Stimulated activated CD8-positive, alpha-beta memory T cell treated with anti-CD3 and anti-CD28 coated beads, Interleukin-12 subunit alpha, Interleukin-12 subunit beta, amount 100 ng/mL, for 24 hours (primary cell): Measurements from ENCODE around the gene WWOX.

Experiments
- DNase-seq: peaks from one replicate; pipeline ENCODE4 v3.0.0-alpha.2; 2020; ENCODE audit errors: extremely low read depth

Gene WWOX

DNA sequence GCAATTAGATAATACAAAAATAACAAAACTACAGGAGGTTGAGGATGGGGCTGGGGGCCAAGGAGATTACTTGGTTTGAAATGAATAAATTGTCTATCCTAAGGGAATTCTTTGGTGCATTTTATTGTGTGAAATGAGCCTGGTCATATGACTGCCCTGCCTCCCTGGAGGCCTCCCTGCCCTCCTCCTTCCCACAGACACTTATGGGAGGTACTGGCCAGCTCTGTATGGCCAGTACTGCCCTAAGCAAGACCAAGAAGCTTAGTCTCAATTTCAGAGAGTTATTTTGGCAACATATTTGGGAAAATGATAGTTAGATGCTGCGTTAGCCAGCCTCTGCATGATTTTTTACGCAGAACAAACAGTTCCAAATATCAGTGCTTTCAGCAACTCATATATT, 511.9 kb downstream of the WWOX start:
- DNase-seq = no peak

GRCh38 chr16:78619811-78620210, 520.4 kb downstream of the WWOX start:
- no peak for DNase-seq

DNA sequence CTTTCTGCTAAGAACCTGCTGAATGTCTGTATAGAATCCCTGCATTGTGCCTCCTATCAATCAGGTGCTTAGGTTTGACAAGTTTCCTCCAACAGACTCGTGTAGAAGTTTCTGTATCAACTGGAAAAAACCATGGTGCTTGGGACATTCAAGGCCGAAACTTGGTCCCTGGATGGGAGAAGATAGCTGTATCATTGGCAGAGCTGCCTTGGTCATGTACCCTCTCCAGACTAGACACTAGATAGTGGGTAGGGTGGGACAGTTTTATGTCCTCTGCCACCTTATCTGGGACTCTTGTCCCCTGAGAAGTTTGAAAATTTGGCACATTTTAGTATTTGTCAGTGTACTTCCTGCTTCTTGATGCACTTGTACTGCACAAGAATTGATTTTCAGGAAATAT, 520.8 kb downstream of the WWOX start:
- DNase-seq = no peak

- DNase-seq = no peak
Observed at GRCh38 chr16:78623796-78624195, 524.3 kb downstream of the WWOX start.

GRCh38 chr16:78624366-78624765, 524.9 kb downstream of the WWOX start:
- DNase-seq = no peak

DNA sequence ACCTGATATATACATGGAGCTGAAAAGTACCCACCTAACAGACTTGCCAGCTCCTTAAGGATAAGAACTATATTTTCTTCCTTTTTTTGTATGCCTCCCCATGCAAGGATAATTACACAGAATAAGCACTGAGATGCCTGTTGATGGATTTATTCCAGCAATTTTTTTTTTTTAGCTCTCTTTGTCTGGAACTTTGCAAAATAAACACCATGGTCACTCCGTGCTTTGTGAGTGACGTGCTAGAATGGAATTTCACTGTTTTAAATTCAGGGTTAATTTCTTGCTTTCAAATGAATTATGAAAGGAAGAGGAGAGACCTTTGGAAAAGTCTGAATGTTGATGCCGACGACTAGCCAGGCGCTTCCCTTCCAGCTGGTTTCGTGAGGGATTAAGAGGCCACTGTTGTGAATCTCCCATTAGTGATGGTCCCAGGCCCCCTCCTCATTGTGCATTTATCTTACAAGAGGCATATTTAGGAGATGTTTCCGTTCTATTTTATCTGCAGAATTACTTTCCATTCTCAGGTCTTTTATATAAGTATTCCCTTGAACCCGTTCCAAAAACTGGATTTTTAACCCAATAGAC, 529.1 kb downstream of the WWOX start:
- no peak for DNase-seq

DNA sequence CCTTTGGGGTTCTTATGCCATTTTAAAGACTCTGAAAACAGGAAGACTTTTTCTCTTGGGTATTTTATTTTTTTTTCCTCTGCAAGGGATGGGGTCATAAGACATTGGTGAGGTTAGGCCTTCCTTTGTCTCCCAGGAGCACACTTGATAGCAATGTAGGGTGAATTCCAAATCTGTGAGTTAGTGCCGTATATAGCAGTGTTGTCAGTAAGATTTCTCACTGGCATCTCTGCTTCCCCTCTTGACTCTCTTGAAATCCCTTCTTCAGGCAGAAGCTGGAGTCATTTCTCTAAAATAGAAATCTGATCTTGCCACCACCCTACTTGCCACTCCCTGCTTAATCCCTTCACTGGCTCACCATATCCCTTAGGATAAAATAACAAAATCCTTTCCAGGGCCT, 529.7 kb downstream of the WWOX start:
- DNase-seq = no peak

- no peak for DNase-seq
Observed at GRCh38 chr16:78630102-78630501, 530.6 kb downstream of the WWOX start.

- DNase-seq = no peak
Observed at GRCh38 chr16:78633551-78633950, 534.1 kb downstream of the WWOX start.

- DNase-seq = no peak
Observed at GRCh38 chr16:78635807-78636206, 536.4 kb downstream of the WWOX start.

DNA sequence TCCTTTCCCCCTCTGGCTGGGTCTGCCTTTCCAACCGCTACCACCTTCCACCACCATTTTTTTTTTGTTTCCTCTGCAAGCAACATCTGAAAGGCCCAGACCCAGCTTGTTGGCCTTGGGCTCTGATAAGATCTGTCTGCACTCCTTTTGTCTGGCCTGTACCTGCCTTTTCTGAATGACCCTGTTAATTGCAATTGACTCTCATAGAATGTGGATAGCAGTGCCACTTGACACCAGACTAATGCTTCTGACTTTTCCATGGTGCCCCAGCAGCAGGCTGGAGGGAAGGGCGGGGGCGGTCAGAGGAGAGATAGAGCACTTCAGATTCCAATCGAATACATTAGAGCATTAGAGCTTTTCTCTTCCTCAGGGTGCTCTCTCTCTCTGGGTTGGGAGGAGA, 538.9 kb downstream of the WWOX start:
- no peak for DNase-seq

DNA sequence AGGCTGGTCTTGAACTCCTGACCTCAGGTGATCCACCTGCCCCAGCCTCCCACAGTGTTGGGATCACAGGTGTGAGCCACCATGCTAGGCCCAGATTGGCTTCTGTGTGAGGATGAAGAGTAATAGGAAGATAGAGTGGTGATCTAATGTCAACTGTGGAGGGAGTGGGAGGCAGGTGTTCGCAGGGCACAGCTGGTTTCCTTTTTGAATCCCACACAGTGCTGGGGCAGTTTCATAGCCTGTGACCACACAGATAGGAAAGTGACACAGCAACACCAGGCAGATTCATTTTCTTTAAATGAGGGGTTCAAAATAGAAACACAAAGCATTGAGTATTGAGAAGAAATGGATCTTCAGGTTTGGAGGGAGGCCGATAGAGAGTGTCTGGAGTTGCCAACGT, 540.3 kb downstream of the WWOX start:
- DNase-seq = no peak

DNA sequence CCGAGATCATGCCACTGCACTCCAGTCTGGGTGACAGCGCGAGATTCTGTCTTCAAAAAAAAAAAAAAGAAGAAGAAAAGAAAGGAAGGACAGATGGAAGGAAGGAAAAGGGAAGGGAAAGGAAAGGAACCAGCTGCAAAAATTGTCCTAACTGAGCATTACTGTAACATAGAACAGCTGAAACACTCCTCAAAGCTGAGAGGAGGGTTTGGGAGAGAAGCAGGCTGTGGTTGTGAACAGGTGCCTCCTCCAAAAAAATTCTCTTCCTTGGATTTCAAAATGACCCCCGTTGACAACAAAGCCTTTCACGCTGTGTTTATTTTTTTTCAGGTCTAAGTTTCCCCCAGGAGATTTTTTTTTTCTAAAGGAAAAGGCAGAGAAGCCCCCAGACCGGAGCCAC, 541.4 kb downstream of the WWOX start:
- DNase-seq = no peak

DNA sequence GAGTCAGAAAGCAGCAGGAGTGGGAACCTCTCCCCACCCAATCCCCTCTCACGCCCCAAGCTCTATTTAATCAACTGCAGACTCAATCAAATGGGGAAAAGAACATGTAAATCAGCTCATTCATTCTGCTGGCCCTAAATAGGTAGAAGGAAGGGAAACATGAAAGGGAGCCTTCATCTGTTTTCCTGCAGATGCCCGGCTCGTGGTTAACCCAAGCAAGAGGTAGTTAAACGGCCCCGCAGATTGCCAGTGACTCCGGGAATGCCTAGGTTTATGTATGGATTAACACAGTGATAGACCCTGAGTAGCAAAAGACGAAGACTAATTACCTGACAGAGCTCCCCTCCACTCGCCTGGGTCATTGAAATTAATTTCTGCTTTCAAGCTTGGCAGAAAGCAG, 542.0 kb downstream of the WWOX start:
- no peak for DNase-seq

GRCh38 chr16:78642621-78643285, 543.3 kb downstream of the WWOX start:
- DNase-seq = no peak

GRCh38 chr16:78645657-78646056, 546.2 kb downstream of the WWOX start:
- no peak for DNase-seq

DNA sequence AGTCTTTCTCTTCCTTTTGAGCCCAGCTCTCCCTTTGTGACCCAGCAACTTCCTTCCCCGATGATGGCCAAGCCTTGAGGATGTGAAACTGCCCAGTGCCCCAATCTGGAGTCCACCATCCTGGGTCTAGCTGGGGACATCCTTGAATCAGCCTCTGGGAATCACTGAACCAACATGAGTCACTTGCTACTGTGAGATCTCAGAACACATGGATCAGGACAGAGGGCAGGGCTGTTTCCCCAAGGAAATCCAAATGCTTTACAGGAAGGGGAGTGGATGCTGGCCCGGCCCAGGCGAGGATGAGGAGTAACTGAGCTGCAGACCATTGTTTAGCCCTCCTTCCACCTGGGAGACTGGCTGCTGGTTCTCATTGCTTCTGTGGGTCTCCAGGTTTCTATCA, 547.6 kb downstream of the WWOX start:
- no peak for DNase-seq

GRCh38 chr16:78647491-78647890, 548.0 kb downstream of the WWOX start:
- DNase-seq = no peak

- no peak for DNase-seq
Observed at GRCh38 chr16:78648517-78648916, 549.1 kb downstream of the WWOX start.

- no peak for DNase-seq
Observed at GRCh38 chr16:78650339-78651074, 551.1 kb downstream of the WWOX start.

- DNase-seq = no peak
Observed at GRCh38 chr16:78654929-78655328, 555.5 kb downstream of the WWOX start.

DNA sequence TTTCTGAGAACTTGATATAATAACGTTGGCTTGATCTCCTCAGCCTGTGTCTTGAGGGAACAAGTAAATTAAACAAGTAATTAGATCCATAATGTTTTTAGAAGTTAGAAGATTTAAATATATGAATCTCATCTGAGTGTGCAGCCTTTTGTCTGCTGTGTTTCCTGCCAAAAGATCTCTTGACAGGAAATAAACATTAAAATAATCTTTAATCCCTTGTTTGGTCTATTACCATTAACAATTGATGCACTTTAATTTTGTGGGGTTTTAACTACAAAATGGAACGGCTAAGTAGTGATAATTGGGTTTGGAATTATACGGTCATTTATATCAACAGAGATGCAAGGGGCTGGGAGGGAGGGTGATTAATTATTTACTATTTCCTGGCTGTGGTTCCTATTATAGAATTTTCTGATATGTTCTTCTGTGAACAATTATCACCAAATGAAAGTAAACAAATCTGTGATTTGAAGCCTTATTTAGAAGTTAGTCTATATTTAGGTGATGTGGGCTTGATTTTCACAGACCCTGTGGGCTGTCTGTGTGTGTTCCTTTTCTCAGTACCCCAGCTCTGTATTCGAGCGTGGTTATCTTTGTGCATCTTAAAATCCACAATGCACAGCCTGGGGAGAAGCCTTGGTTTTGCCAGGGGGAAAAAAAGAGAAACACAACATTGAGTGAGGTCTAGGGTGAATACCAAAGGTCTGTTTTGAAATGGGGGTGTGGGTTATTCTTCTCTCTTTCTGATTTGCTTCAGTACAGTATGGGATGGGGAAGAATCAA, 556.1 kb downstream of the WWOX start:
- DNase-seq = no peak

- no peak for DNase-seq
Observed at GRCh38 chr16:78656887-78657286, 557.4 kb downstream of the WWOX start.
